ENCODE measurements around the gene UBE2G2. TPM values are rescaled to one million over a fixed set of nuclear protein-coding genes. Genes with fewer than 3 reads are reported as not detected.

The UBE2G2 gene
- total RNA-seq, 2 experiments from 2014 or later: 89.9 to 96.8 TPM

GRCh38 chr21:44778094-44778493, 23.5 kb downstream of the UBE2G2 start:
- CTCF ChIA-PET: no interaction called here
- H3K27me3 Mint-ChIP-seq: no peaks in the 10 kb centered on the region
- DNase-seq (no peak), ATAC-seq (ENCODE audit: poor library complexity) (no peak)
- POLR2A ChIA-PET: no interaction called here
- peaks cover 74% of the 10 kb centered on the region for H3K36me3 Mint-ChIP-seq (ENCODE audit: low read depth)
- H3K9me3 Mint-ChIP-seq: no peaks in the 10 kb centered on the region
- no peak for TF ChIP-seq CTCF (IDR thresholded peaks at IDR 0.05)
- Histone ChIP-seq H3K9me3 (ENCODE audit: control insufficient read depth in 1 of 2, insufficient read depth in 1 of 2, low read length in 2 of 2) (no peaks in the 10 kb centered on the region), H3K4me1 (ENCODE audit: insufficient read depth, low read length) (peaks cover 4% of the 10 kb centered on the region), H3K4me3 (ENCODE audit: low read length) (no peak overlapping the region), H3K27me3 (ENCODE audit: control insufficient read depth in 1 of 2, insufficient read depth in 2 of 2, low read length in 2 of 2) (no peaks in the 10 kb centered on the region), H3K36me3 (ENCODE audit: insufficient read depth, low read length) (peaks cover 68% of the 10 kb centered on the region), H3K27ac (ENCODE audit: low read depth in 1 of 2, low read length in 2 of 2) (no peak overlapping the region)
- no peak overlapping the region for H3K4me3 Mint-ChIP-seq
- H3K4me1 Mint-ChIP-seq (ENCODE audit: low read depth): peaks cover 33% of the 10 kb centered on the region
- no peak overlapping the region for H3K27ac Mint-ChIP-seq
- intact Hi-C loops (cut with DNase I, micrococcal nuclease): no loop called here

- H3K4me3 Mint-ChIP-seq: no peak overlapping the region
- H3K4me1 ChIP-seq (ENCODE audit: insufficient read depth, low read length): peaks cover 2% of the 10 kb centered on the region
- no peaks in the 10 kb centered on the region for H3K27me3 Mint-ChIP-seq
- peaks cover 84% of the 10 kb centered on the region for H3K36me3 Mint-ChIP-seq (ENCODE audit: low read depth)
- no peaks in the 10 kb centered on the region for H3K9me3 ChIP-seq (ENCODE audit: control insufficient read depth in 1 of 2, insufficient read depth in 1 of 2, low read length in 2 of 2)
- peaks cover 74% of the 10 kb centered on the region for H3K36me3 ChIP-seq (ENCODE audit: insufficient read depth, low read length)
- DNase-seq (no peak), ATAC-seq (ENCODE audit: poor library complexity) (no peak)
- no peaks in the 10 kb centered on the region for H3K27me3 ChIP-seq (ENCODE audit: control insufficient read depth in 1 of 2, insufficient read depth in 2 of 2, low read length in 2 of 2)
- POLR2A ChIA-PET: no interaction called here
- TF ChIP-seq CTCF (IDR thresholded peaks at IDR 0.05): no peak
- no peak overlapping the region for H3K4me3 ChIP-seq (ENCODE audit: low read length)
- CTCF ChIA-PET: no interaction called here
- no peak overlapping the region for H3K27ac ChIP-seq (ENCODE audit: low read depth in 1 of 2, low read length in 2 of 2)
- no peak overlapping the region for H3K27ac Mint-ChIP-seq
- H3K4me1 Mint-ChIP-seq (ENCODE audit: low read depth): peaks cover 16% of the 10 kb centered on the region
- intact Hi-C loops (cut with DNase I, micrococcal nuclease): no loop called here
- H3K9me3 Mint-ChIP-seq: no peaks in the 10 kb centered on the region
Measured at GRCh38 chr21:44774972-44775371, 26.6 kb downstream of the UBE2G2 start.

- ChIA-PET POLR2A (no interaction called here), CTCF (interaction anchor here (1.4 kb wide), 1 partner anchor 20 kb away, joined by 3 read pairs; no protein-coding TSS in a partner anchor)
- no peak for ATAC-seq (ENCODE audit: poor library complexity)
- Histone ChIP-seq H3K9me3 (ENCODE audit: control insufficient read depth in 1 of 2, insufficient read depth in 1 of 2, low read length in 2 of 2) (no peaks in the 10 kb centered on the region), H3K27ac (ENCODE audit: low read depth in 1 of 2, low read length in 2 of 2) (no peak overlapping the region), H3K27me3 (ENCODE audit: control insufficient read depth in 1 of 2, insufficient read depth in 2 of 2, low read length in 2 of 2) (no peaks in the 10 kb centered on the region), H3K36me3 (ENCODE audit: insufficient read depth, low read length) (peaks cover 78% of the 10 kb centered on the region), H3K4me1 (ENCODE audit: insufficient read depth, low read length) (no peaks in the 10 kb centered on the region), H3K4me3 (ENCODE audit: low read length) (no peak overlapping the region)
- intact Hi-C loops (cut with DNase I, micrococcal nuclease): no loop called here
- Mint-ChIP-seq H3K9me3 (no peaks in the 10 kb centered on the region), H3K4me1 (ENCODE audit: low read depth) (peaks cover 7% of the 10 kb centered on the region), H3K27ac (no peak overlapping the region), H3K27me3 (no peaks in the 10 kb centered on the region), H3K4me3 (no peak overlapping the region), H3K36me3 (ENCODE audit: low read depth) (peaks cover 91% of the 10 kb centered on the region)
- DNase-seq: no peak
- no peak for TF ChIP-seq CTCF (IDR thresholded peaks at IDR 0.05)
Measured at GRCh38 chr21:44773291-44773932, 28.2 kb downstream of the UBE2G2 start.
